Measurements from ENCODE around the gene PNPLA6.

DNA sequence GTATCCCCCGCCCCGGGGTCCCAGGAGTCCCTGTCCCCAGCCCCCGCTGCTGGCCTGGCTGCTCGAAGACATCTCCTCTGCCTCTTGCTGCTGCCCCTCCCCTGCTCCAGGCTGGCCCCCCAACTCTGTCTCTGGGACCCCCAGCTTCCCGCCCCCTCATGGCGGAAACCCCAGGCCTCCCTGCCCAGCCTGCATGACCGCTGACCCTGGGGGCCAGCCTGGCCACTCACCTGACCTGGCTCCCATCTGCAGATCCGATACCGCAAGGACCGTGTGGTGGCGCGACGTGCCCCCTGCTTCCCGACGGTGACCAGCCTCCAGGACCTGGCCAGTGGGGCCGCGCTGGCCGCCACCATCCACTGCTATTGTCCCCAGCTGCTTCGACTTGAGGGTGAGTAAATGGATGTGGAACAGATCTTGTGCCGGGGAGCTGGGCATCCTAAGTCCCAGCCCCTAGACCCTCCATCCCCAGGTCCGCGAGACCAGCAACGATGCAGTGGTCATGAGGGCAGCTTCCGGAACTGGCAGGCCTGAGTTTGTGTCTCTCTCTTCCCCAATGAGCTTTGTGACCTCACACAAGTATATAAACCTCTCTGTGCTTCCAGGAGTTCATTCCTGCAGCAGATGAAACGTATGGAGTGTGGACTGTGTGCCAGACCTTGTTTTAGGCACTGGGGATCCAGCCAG, 72.5 kb downstream of the PNPLA6 start:
- TF ChIP-seq, protein P1, sequence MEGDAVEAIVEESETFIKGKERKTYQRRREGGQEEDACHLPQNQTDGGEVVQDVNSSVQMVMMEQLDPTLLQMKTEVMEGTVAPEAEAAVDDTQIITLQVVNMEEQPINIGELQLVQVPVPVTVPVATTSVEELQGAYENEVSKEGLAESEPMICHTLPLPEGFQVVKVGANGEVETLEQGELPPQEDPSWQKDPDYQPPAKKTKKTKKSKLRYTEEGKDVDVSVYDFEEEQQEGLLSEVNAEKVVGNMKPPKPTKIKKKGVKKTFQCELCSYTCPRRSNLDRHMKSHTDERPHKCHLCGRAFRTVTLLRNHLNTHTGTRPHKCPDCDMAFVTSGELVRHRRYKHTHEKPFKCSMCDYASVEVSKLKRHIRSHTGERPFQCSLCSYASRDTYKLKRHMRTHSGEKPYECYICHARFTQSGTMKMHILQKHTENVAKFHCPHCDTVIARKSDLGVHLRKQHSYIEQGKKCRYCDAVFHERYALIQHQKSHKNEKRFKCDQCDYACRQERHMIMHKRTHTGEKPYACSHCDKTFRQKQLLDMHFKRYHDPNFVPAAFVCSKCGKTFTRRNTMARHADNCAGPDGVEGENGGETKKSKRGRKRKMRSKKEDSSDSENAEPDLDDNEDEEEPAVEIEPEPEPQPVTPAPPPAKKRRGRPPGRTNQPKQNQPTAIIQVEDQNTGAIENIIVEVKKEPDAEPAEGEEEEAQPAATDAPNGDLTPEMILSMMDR (IDR thresholded peaks at IDR 0.05; ENCODE audit: low read depth, low read length): no peak
- TF ChIP-seq POLR2A (IDR thresholded peaks at IDR 0.05; ENCODE audit: extremely low read depth, insufficient read length) (no peak), MYC (IDR thresholded peaks at IDR 0.05; ENCODE audit: low read depth, low read length) (no peak)
